Osteocyte (in vitro differentiated cells): Measurements from ENCODE around the gene LRRC52. TPM values are rescaled to one million over a fixed set of nuclear protein-coding genes. Genes with fewer than 3 reads are reported as not detected.

Source experiments
- DNase-seq: peaks from one replicate; pipeline ENCODE4 v3.0.0; 2021; ENCODE audit warnings: mixed read lengths; ENCODE audit not compliant: unreplicated experiment; ENCODE audit errors: extremely low spot score
- H3K27ac Mint-ChIP-seq: one replicate; pipeline ENCODE4 v1.8.0; 2021; ENCODE audit warnings: mild to moderate bottlenecking, mixed read lengths; ENCODE audit not compliant: unreplicated experiment
- H3K27me3 Mint-ChIP-seq: one replicate; pipeline ENCODE4 v1.8.0; 2021; ENCODE audit warnings: mixed read lengths; ENCODE audit not compliant: unreplicated experiment
- H3K36me3 Mint-ChIP-seq: one replicate; pipeline ENCODE4 v1.8.0; 2021; ENCODE audit warnings: mixed read lengths; ENCODE audit not compliant: unreplicated experiment
- H3K4me1 Mint-ChIP-seq: one replicate; pipeline ENCODE4 v1.8.0; 2021; ENCODE audit warnings: mixed read lengths; ENCODE audit not compliant: unreplicated experiment
- H3K4me3 Mint-ChIP-seq: one replicate; pipeline ENCODE4 v1.8.0; 2021; ENCODE audit warnings: mild to moderate bottlenecking, moderate library complexity, mixed read lengths; ENCODE audit not compliant: unreplicated experiment
- H3K9me3 Mint-ChIP-seq: one replicate; pipeline ENCODE4 v1.8.0; 2021; ENCODE audit warnings: mixed read lengths; ENCODE audit not compliant: unreplicated experiment
- CTCF ChIP-seq: fragments of 200-600 bp; sonication (generic); IDR thresholded peaks from 2 replicates; pipeline ENCODE4 v1.5.0; 2021; ENCODE audit warnings: antibody characterized with exemption, mild to moderate bottlenecking, moderate library complexity
- total RNA-seq: library from RNA; stranded (reverse); gene quantifications from 2 replicates; pipeline ENCODE4 v1.2.1, GENCODE V29; 2021

The LRRC52 gene
- total RNA-seq, 1 donor from 2014 or later = not detected

- DNase-seq = no peak
- peaks cover 10% of the 10 kb centered on the region for H3K27me3 Mint-ChIP-seq
- no peaks in the 10 kb centered on the region for H3K36me3 Mint-ChIP-seq
- peaks cover 5% of the 10 kb centered on the region for H3K4me1 Mint-ChIP-seq
- H3K27ac Mint-ChIP-seq = no peak overlapping the region
- no peak for TF ChIP-seq CTCF
- H3K4me3 Mint-ChIP-seq = no peak overlapping the region
- no peaks in the 10 kb centered on the region for H3K9me3 Mint-ChIP-seq
Measured at GRCh38 chr1:165537356-165538109, 6.3 kb upstream of the LRRC52 start.

- no peaks in the 10 kb centered on the region for H3K9me3 Mint-ChIP-seq
- peaks cover 5% of the 10 kb centered on the region for H3K4me1 Mint-ChIP-seq
- TF ChIP-seq CTCF = no peak
- DNase-seq = no peak
- no peaks in the 10 kb centered on the region for H3K36me3 Mint-ChIP-seq
- H3K4me3 Mint-ChIP-seq = no peak overlapping the region
- H3K27me3 Mint-ChIP-seq = peaks cover 13% of the 10 kb centered on the region
- H3K27ac Mint-ChIP-seq = no peak overlapping the region
Measured at GRCh38 chr1:165539306-165539705, 4.5 kb upstream of the LRRC52 start.

DNA sequence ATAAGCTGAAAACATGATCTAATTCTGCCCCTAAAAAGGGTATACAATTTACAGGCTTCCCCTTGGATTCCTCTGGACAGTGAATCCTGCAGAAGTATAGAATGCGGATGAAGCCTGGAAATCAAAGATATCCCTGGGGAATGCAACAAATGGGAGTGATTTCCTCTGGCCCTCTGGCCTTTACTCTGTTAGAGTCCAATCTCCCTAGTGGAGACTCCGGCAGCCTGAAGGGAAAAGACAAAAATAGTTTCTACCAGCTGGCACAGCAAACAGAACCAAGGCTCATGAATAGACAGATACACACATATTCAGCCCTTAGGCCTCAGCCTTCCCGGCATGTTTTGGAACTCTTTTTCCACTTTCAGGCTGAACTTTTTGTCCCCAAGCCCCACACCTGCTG is 3.9 kb upstream of the LRRC52 start:
- Mint-ChIP-seq H3K36me3 (no peaks in the 10 kb centered on the region), H3K4me1 (peaks cover 5% of the 10 kb centered on the region), H3K27ac (no peak overlapping the region), H3K27me3 (peaks cover 13% of the 10 kb centered on the region), H3K9me3 (no peaks in the 10 kb centered on the region), H3K4me3 (no peak overlapping the region)
- DNase-seq = no peak
- no peak for TF ChIP-seq CTCF

GRCh38 chr1:165542015-165542631 is 1.7 kb upstream of the LRRC52 start:
- Mint-ChIP-seq H3K4me3 (no peak overlapping the region), H3K27me3 (peaks cover 12% of the 10 kb centered on the region), H3K4me1 (peaks cover 5% of the 10 kb centered on the region), H3K36me3 (no peaks in the 10 kb centered on the region), H3K27ac (no peak overlapping the region), H3K9me3 (no peaks in the 10 kb centered on the region)
- no peak for TF ChIP-seq CTCF
- DNase-seq = no peak

DNA sequence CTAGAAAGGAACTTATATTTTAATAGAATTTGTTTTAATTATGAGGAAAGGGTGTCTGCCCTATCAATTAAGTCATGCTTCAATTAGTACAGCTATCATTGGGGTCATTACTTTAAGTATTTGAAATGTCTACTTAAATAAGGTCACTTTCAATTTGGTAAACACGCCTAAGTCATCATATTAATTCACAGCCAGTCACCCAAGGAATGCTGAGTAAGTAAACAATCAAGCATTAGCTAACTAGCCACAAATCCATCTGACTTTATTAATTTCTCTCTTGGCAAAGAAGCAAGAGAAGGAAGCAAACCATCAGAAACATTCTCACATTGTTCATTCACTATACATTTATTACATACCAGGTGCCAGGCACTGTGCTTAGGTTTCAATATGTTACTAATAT is 1.2 kb upstream of the LRRC52 start:
- H3K36me3 Mint-ChIP-seq = no peaks in the 10 kb centered on the region
- H3K27me3 Mint-ChIP-seq = peaks cover 10% of the 10 kb centered on the region
- DNase-seq = no peak
- TF ChIP-seq CTCF = no peak
- no peaks in the 10 kb centered on the region for H3K9me3 Mint-ChIP-seq
- H3K27ac Mint-ChIP-seq = no peak overlapping the region
- no peak overlapping the region for H3K4me3 Mint-ChIP-seq
- H3K4me1 Mint-ChIP-seq = peaks cover 5% of the 10 kb centered on the region
